Stimulated activated naive CD8-positive, alpha-beta T cell treated with anti-CD3 and anti-CD28 coated beads, Interleukin-15, Interleukin-2, amounts not matched to agents 100 ng/mL and 50 ng/mL, for 24 hours (primary cell): ENCODE data around the gene AGAP1.

Source experiments
- H3K27ac Mint-ChIP-seq: one replicate; pipeline ENCODE4 v1.8.0; 2021; ENCODE audit warnings: mild to moderate bottlenecking, mixed read lengths
- H3K27me3 Mint-ChIP-seq: one replicate; pipeline ENCODE4 v1.8.0; 2021; ENCODE audit warnings: mixed read lengths
- H3K36me3 Mint-ChIP-seq: one replicate; pipeline ENCODE4 v1.8.0; 2021; ENCODE audit warnings: low read depth, mixed read lengths
- H3K4me1 Mint-ChIP-seq: one replicate; pipeline ENCODE4 v1.8.0; 2021; ENCODE audit warnings: low read depth, mixed read lengths
- H3K4me3 Mint-ChIP-seq: one replicate; pipeline ENCODE4 v1.8.0; 2021; ENCODE audit warnings: mild to moderate bottlenecking, mixed read lengths
- H3K9me3 Mint-ChIP-seq: one replicate; pipeline ENCODE4 v1.8.0; 2021; ENCODE audit warnings: mixed read lengths

AGAP1 gene

GRCh38 chr2:236180076-236180816 is 686.4 kb downstream of the AGAP1 start:
- peaks cover 14% of the 10 kb centered on the region for H3K4me1 Mint-ChIP-seq
- H3K9me3 Mint-ChIP-seq = peaks cover 3% of the 10 kb centered on the region
- no peaks in the 10 kb centered on the region for H3K36me3 Mint-ChIP-seq
- peaks cover 74% of the 10 kb centered on the region for H3K27me3 Mint-ChIP-seq
- no peak overlapping the region for H3K4me3 Mint-ChIP-seq
- H3K27ac Mint-ChIP-seq = no peak overlapping the region

DNA sequence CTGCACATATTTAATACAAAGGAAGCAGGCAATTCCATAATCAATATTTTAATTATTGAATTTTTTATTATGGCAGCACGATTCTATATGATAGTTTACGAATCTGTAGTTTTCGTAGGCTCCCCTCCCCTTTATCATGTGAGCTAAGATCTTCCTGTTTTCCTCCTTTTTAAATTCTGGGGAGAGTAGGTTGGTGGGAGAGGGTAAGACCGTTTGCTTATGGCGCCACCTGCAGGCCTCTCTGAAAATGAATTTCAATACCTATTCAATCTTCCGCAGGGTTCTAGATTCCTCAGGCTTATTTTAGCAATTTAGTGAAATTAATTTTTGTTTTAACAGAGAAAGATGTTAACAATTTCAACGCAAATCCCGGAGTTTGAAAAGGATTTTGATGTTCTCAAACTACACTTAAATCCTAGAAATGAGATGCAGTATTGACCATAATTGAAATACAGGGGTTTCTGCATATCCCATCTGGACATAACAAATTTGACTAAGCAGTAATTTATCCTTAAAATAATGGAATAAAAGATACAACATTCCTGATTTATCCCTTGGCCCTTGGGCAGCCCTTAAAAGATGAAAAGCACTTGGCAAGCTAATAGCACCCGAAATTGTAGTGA is 687.1 kb downstream of the AGAP1 start:
- H3K36me3 Mint-ChIP-seq = no peaks in the 10 kb centered on the region
- peaks cover 72% of the 10 kb centered on the region for H3K27me3 Mint-ChIP-seq
- H3K4me3 Mint-ChIP-seq = no peak overlapping the region
- no peak overlapping the region for H3K27ac Mint-ChIP-seq
- H3K4me1 Mint-ChIP-seq = peaks cover 14% of the 10 kb centered on the region
- peaks cover 3% of the 10 kb centered on the region for H3K9me3 Mint-ChIP-seq
